Karpas-422 (cell line): ENCODE data around the gene RNF157. TPM values are rescaled to one million over a fixed set of nuclear protein-coding genes. Genes with fewer than 3 reads are reported as not detected.
"Not testable (repeated sequence)": the region's sequence is repeated elsewhere in the genome, so short reads cannot be mapped to it uniquely, and the experiment has no call there.

Source experiments
- DNase-seq: peaks from one replicate; pipeline ENCODE4 v3.0.0-alpha.2; 2015
- H2AFZ ChIP-seq: fragments of 200-600 bp; sonication (generic); 2 replicates; pipeline ENCODE4 v1.6.1; 2014; ENCODE audit warnings: antibody characterized with exemption, low read length, mixed read lengths
- H3K27ac ChIP-seq: fragments of 200-600 bp; sonication (generic); 2 replicates; pipeline ENCODE4 v1.5.1; 2014; ENCODE audit warnings: mild to moderate bottlenecking, low read length, moderate library complexity
- H3K27me3 ChIP-seq: fragments of 200-600 bp; sonication (generic); 2 replicates; pipeline ENCODE4 v1.6.1; 2014; ENCODE audit warnings: low read length, mixed read lengths
- H3K36me3 ChIP-seq: fragments of 200-600 bp; sonication (generic); 2 replicates; pipeline ENCODE4 v1.6.1; 2014; ENCODE audit warnings: low read length, mixed read lengths; ENCODE audit not compliant: insufficient read depth
- H3K4me1 ChIP-seq: fragments of 200-600 bp; sonication (generic); 2 replicates; pipeline ENCODE4 v1.6.1; 2014; ENCODE audit warnings: mild to moderate bottlenecking, low read length, mixed read lengths
- H3K4me2 ChIP-seq: fragments of 200-600 bp; sonication (generic); 2 replicates; pipeline ENCODE4 v1.6.1; 2014; ENCODE audit warnings: low read length, low read depth, mild to moderate bottlenecking; ENCODE audit not compliant: poor library complexity, severe bottlenecking
- H3K4me3 ChIP-seq: fragments of 200-600 bp; sonication (generic); 2 replicates; pipeline ENCODE4 v1.5.1; 2014; ENCODE audit warnings: mild to moderate bottlenecking, antibody characterized with exemption, low read length, mixed read lengths
- H3K79me2 ChIP-seq: fragments of 200-600 bp; sonication (generic); 2 replicates; pipeline ENCODE4 v1.6.1; 2014; ENCODE audit warnings: mild to moderate bottlenecking, low read length, mixed read lengths
- H3K9ac ChIP-seq: fragments of 200-600 bp; sonication (generic); 2 replicates; pipeline ENCODE4 v1.6.0; 2014; ENCODE audit warnings: low read length
- H3K9me2 ChIP-seq: fragments of 200-600 bp; sonication (generic), shearing (Covaris generic); replicated peaks from 2 replicates; pipeline ENCODE4 v1.6.0; 2014; ENCODE audit warnings: mild to moderate bottlenecking, low read length, moderate library complexity; ENCODE audit not compliant: insufficient read depth
- H3K9me3 ChIP-seq: fragments of 300-700, 200-600 bp; sonication (generic); 2 replicates; pipeline ENCODE4 v1.6.1; 2014; ENCODE audit warnings: low read length, mixed read lengths
- H4K20me1 ChIP-seq: fragments of 200-600 bp; sonication (generic); 2 replicates; pipeline ENCODE4 v1.6.1; 2014; ENCODE audit warnings: mild to moderate bottlenecking, antibody characterized with exemption, low read length, low read depth; ENCODE audit not compliant: insufficient read depth
- total RNA-seq: library from RNA; depleted of rRNA; stranded (reverse); fragments of >200 nt; shearing (Covaris generic); gene quantifications from 2 replicates; pipeline ENCODE4 v1.2.3, GENCODE V29; 2014; ENCODE audit warnings: low replicate concordance

RNF157 gene
- total RNA-seq, 1 experiment from 2014 or later = not detected

GRCh38 chr17:76186774-76187173, 53.5 kb downstream of the RNF157 start:
- H3K36me3 ChIP-seq, H3K27ac ChIP-seq, H4K20me1 ChIP-seq, H3K9ac ChIP-seq, DNase-seq, H3K9me2 ChIP-seq, H3K4me3 ChIP-seq, H3K4me2 ChIP-seq, H2AFZ ChIP-seq, H3K27me3 ChIP-seq, H3K79me2 ChIP-seq, H3K9me3 ChIP-seq: not testable (repeated sequence)
- peaks cover 10% of the 10 kb centered on the region for H3K4me1 ChIP-seq

GRCh38 chr17:76184290-76184689, 56.0 kb downstream of the RNF157 start:
- H3K4me2 ChIP-seq = no peak overlapping the region
- H3K79me2 ChIP-seq = no peaks in the 10 kb centered on the region
- no peaks in the 10 kb centered on the region for H3K9me3 ChIP-seq
- H3K27me3 ChIP-seq = no peaks in the 10 kb centered on the region
- no peak overlapping the region for H3K9ac ChIP-seq
- H4K20me1 ChIP-seq = no peaks in the 10 kb centered on the region
- H3K9me2 ChIP-seq = no peaks in the 10 kb centered on the region
- DNase-seq = no peak
- H3K4me1 ChIP-seq = peaks cover 15% of the 10 kb centered on the region
- H3K27ac ChIP-seq = no peak overlapping the region
- H3K36me3 ChIP-seq = no peaks in the 10 kb centered on the region
- H3K4me3 ChIP-seq = no peak overlapping the region
- H2AFZ ChIP-seq = no peak overlapping the region

DNA sequence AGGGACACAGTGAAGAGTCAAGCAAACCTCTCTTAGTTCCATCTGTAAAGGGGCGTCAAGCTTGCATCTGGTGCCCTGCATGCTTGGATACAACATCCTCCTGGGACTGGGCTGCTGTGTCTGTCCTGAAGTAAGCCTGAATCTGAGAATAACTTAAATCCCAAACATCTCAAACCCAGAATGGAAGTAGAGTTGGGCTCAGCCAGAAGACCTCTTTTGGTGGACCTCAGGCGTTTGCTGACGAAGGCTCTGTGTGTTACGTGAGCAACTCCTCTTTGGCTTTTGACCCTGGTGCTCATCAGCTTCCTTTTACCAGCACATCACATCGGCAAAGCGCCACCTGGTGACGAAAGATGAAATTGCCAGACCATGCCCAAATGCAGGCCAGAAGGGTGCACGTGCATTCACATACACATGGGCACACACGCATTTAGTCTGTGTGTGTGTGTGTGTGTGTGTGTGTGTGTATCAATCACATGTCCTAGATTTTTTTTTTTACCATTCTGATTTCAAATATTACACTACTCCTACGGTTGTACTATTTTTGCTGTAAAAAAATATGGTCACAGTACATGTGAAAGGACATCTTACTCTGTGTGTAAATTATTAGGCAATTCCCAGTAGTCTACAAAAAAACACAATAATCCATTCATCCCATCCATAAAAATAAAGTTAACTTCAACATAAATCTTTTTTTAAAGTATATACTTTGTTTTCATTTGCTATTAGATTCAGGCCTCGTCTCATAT, 58.1 kb downstream of the RNF157 start:
- Histone ChIP-seq H4K20me1 (no peaks in the 10 kb centered on the region), H3K4me3 (no peak overlapping the region), H3K4me2 (peak overlapping the region; percentile 51), H3K36me3 (no peaks in the 10 kb centered on the region), H3K27ac (no peak overlapping the region), H3K4me1 (peaks cover 15% of the 10 kb centered on the region), H3K9me2 (no peaks in the 10 kb centered on the region), H2AFZ (peak overlapping the region; percentile 92; the same call in 1 of the 2 replicates), H3K9me3 (no peaks in the 10 kb centered on the region), H3K79me2 (no peaks in the 10 kb centered on the region), H3K9ac (no peak overlapping the region), H3K27me3 (no peaks in the 10 kb centered on the region)
- peak; percentile 98 for DNase-seq

GRCh38 chr17:76179496-76180467, 60.5 kb downstream of the RNF157 start:
- DNase-seq = peak; percentile 70
- Histone ChIP-seq H3K27ac (no peak overlapping the region), H4K20me1 (no peaks in the 10 kb centered on the region), H3K36me3 (no peaks in the 10 kb centered on the region), H3K27me3 (no peaks in the 10 kb centered on the region), H3K4me1 (peaks cover 9% of the 10 kb centered on the region), H3K4me3 (no peak overlapping the region), H2AFZ (peak overlapping the region; percentile 57), H3K9me3 (no peaks in the 10 kb centered on the region), H3K4me2 (no peak overlapping the region), H3K9ac (no peak overlapping the region), H3K79me2 (no peaks in the 10 kb centered on the region), H3K9me2 (no peaks in the 10 kb centered on the region)

- Histone ChIP-seq H4K20me1 (no peaks in the 10 kb centered on the region), H3K4me2 (no peak overlapping the region), H3K9me2 (no peaks in the 10 kb centered on the region), H3K79me2 (no peaks in the 10 kb centered on the region), H3K9me3 (no peaks in the 10 kb centered on the region), H3K27ac (no peak overlapping the region), H3K36me3 (no peaks in the 10 kb centered on the region), H2AFZ (no peak overlapping the region), H3K27me3 (no peaks in the 10 kb centered on the region), H3K4me1 (peaks cover 8% of the 10 kb centered on the region), H3K4me3 (no peak overlapping the region), H3K9ac (no peak overlapping the region)
- DNase-seq = no peak
Observed at GRCh38 chr17:76178124-76178523, 62.2 kb downstream of the RNF157 start.

DNA sequence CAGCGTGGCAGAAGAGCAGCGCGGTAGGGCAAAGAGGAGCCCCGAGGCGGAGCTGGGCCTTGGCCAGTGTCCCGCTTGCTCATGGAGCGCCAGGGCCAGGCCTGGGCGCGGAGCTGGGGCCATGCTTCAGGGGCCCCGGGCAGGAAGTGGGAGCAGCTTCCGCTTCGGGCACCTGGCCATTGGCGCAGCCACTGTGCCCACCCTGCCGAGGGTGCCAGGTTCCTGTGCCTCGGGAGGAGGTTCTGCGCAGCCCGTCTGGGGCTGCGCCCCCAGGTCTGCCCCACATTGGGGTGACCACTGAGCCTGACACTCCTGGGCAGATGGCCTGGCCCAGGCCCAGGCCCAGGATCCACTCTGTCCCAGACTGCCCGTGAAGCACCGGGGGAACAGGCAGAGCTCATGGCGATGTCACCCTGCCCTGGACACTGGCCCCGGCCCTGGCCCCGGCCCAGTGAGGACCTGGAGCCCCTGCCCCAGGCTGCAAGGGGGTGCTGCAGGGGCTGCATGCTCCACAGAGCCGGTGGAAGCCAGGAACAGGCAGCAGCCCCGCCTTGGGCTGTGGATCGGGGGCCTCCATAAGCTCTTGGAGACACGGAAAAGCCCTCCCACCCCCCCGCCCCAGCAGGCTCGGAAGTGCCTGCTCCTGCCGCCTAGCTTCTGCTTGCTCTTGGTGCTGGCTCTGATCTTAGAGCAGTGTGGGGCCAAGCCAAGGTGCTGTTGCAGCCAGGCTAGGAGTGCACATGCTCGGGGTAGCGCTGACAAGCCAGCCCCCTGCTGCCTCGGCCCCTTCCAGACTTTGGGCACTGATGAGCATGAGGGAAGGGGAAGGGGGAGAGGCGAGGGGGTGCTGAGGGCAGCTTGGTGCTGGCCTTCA, 63.4 kb downstream of the RNF157 start:
- Histone ChIP-seq H3K4me3 (no peak overlapping the region), H3K9me2 (no peaks in the 10 kb centered on the region), H3K27ac (no peak overlapping the region), H3K79me2 (no peaks in the 10 kb centered on the region), H4K20me1 (no peaks in the 10 kb centered on the region), H3K4me1 (peaks cover 6% of the 10 kb centered on the region), H3K4me2 (no peak overlapping the region), H3K9me3 (no peaks in the 10 kb centered on the region), H3K36me3 (no peaks in the 10 kb centered on the region), H2AFZ (no peak overlapping the region), H3K27me3 (no peaks in the 10 kb centered on the region), H3K9ac (no peak overlapping the region)
- no peak for DNase-seq

GRCh38 chr17:76174037-76174436, 66.3 kb downstream of the RNF157 start:
- Histone ChIP-seq H3K4me2 (no peak overlapping the region), H4K20me1 (no peaks in the 10 kb centered on the region), H3K9me2 (no peaks in the 10 kb centered on the region)

More at GRCh38 chr17:76174037-76174436, 66.3 kb downstream of the RNF157 start:
- H3K79me2 ChIP-seq = no peaks in the 10 kb centered on the region
- H3K9me3 ChIP-seq = no peaks in the 10 kb centered on the region
- H3K27ac ChIP-seq = no peak overlapping the region
- no peak overlapping the region for H2AFZ ChIP-seq
- no peak overlapping the region for H3K9ac ChIP-seq
- no peaks in the 10 kb centered on the region for H3K4me1 ChIP-seq
- no peaks in the 10 kb centered on the region for H3K27me3 ChIP-seq
- no peak for DNase-seq
- no peaks in the 10 kb centered on the region for H3K36me3 ChIP-seq
- no peak overlapping the region for H3K4me3 ChIP-seq
